ENCODE data around the gene MST1. TPM values are rescaled to one million over a fixed set of nuclear protein-coding genes. Genes with fewer than 3 reads are reported as not detected.
A peak's percentile ranks its signal among the peaks of the same experiment; 100 is the strongest.

The MST1 gene
- total and polyA plus RNA-seq, 9 of the 15 experiments (the other 6 are each of a cell fraction or from before 2014, with no cell fraction given), result 0.08 to 1.8 (median 0.40) TPM

GRCh38 chr3:49689046-49689907 is at the start of gene MST1, which contains the start of gene RNF123 (continued):
- TF ChIP-seq ILK (tag; IDR thresholded peaks at IDR 0.05; ENCODE audit: borderline replicate concordance, low read depth), result no peak
- TF ChIP-seq POLR2AphosphoS5 (IDR thresholded peaks at IDR 0.05; ENCODE audit: control insufficient read depth, insufficient read depth, low read depth, low read length), result no peak
- TF ChIP-seq ZNF3 (CRISPR knock-in tag; IDR thresholded peaks at IDR 0.05), result no peak
- 0 out of 2 replicates have a peak, but pooled peaks have one; percentile 34 for TF ChIP-seq NR1H2 (CRISPR knock-in tag; IDR thresholded peaks at IDR 0.05)
- no peak for TF ChIP-seq ZBED1 (IDR thresholded peaks at IDR 0.05)
- TF ChIP-seq ARNT (IDR thresholded peaks at IDR 0.05), result no peak
- TF ChIP-seq POLR3A (IDR thresholded peaks at IDR 0.05; ENCODE audit: borderline replicate concordance, extremely low read depth, insufficient read depth, insufficient read length), result no peak
- TF ChIP-seq CTBP1 (IDR thresholded peaks at IDR 0.05; ENCODE audit: borderline replicate concordance), result no peak
- TF ChIP-seq CSDE1 (IDR thresholded peaks at IDR 0.05), result no peak
- no peak for TF ChIP-seq ZNF639 (CRISPR knock-in tag; conservative IDR thresholded peaks at IDR 0.05 in 1 of 2, IDR thresholded peaks at IDR 0.05 in 1 of 2)
- TF ChIP-seq ZNF217 (CRISPR knock-in tag; IDR thresholded peaks at IDR 0.05), result no peak
- no peak for TF ChIP-seq EZH2 (IDR thresholded peaks at IDR 0.05; ENCODE audit: borderline replicate concordance, low read depth, low read length)
- no peak for TF ChIP-seq GABPB2 (CRISPR knock-in tag; conservative IDR thresholded peaks at IDR 0.05)
- TF ChIP-seq ATF4 (CRISPR knock-in tag; IDR thresholded peaks at IDR 0.05), result no peak
- TF ChIP-seq SP1 (CRISPR knock-in tag; IDR thresholded peaks at IDR 0.05), result no peak
- TF ChIP-seq MCM7 (IDR thresholded peaks at IDR 0.05), result no peak
- no peak for TF ChIP-seq FOXO4 (CRISPR knock-in tag; IDR thresholded peaks at IDR 0.05)
- TF ChIP-seq GTF2B (IDR thresholded peaks at IDR 0.05; ENCODE audit: extremely low read depth, insufficient read length), result no peak
- no peak for TF ChIP-seq ZNF124 (CRISPR knock-in tag; IDR thresholded peaks at IDR 0.05)
- no peak for TF ChIP-seq MIER1 (IDR thresholded peaks at IDR 0.05; ENCODE audit: low read depth)
- no peak for TF ChIP-seq SETDB1 (IDR thresholded peaks at IDR 0.05; ENCODE audit: low read length)
- TF ChIP-seq ZNF699 (CRISPR knock-in tag; IDR thresholded peaks at IDR 0.05; ENCODE audit: insufficient replicate concordance), result no peak
